Renal cortical epithelial cell (primary cell): ENCODE data around the gene KCMF1. TPM values are rescaled to one million over a fixed set of nuclear protein-coding genes. Genes with fewer than 3 reads are reported as not detected.
A peak's percentile ranks its signal among the peaks of the same experiment; 100 is the strongest.

Experiments
- DNase-seq: peaks from one replicate; pipeline ENCODE4 v3.0.0-alpha.2; 2011; ENCODE audit warnings: low read depth
- total RNA-seq: library from RNA; depleted of rRNA; stranded (reverse); fragments of >200 nt; gene quantifications from 2 replicates; pipeline ENCODE4 v1.2.3, GENCODE V29; 2014

KCMF1 gene
- total RNA-seq, 1 donor from 2014 or later, result 109 TPM

GRCh38 chr2:84980263-84980983, 9.5 kb downstream of the KCMF1 start:
- DNase-seq, result no peak

- DNase-seq, result no peak
Measured at GRCh38 chr2:84986018-84986417, 15.1 kb downstream of the KCMF1 start.

GRCh38 chr2:84989422-84989821, 18.5 kb downstream of the KCMF1 start:
- DNase-seq, result peak; percentile 54

- DNase-seq, result no peak
Measured at GRCh38 chr2:84989927-84990326, 19.0 kb downstream of the KCMF1 start.

GRCh38 chr2:84991404-84992160, 20.6 kb downstream of the KCMF1 start:
- peak; percentile 46 for DNase-seq

GRCh38 chr2:84995826-84996225, 24.9 kb downstream of the KCMF1 start:
- DNase-seq, result no peak

GRCh38 chr2:84996909-84997308, 25.9 kb downstream of the KCMF1 start:
- DNase-seq, result no peak

- no peak for DNase-seq
Measured at GRCh38 chr2:84999553-84999955, 28.6 kb downstream of the KCMF1 start.

GRCh38 chr2:85001595-85001994, 30.6 kb downstream of the KCMF1 start:
- DNase-seq, result no peak

GRCh38 chr2:85002534-85002933, 31.6 kb downstream of the KCMF1 start:
- DNase-seq, result no peak

GRCh38 chr2:85008252-85008651, 37.3 kb downstream of the KCMF1 start:
- no peak for DNase-seq

- no peak for DNase-seq
Measured at GRCh38 chr2:85009019-85009618, 38.2 kb downstream of the KCMF1 start.

GRCh38 chr2:85010404-85010803, 39.4 kb downstream of the KCMF1 start:
- DNase-seq, result no peak

- DNase-seq, result no peak
Measured at GRCh38 chr2:85011098-85011497, 40.1 kb downstream of the KCMF1 start.

- DNase-seq, result no peak
Measured at GRCh38 chr2:85011747-85012146, 40.8 kb downstream of the KCMF1 start.

- DNase-seq, result no peak
Measured at GRCh38 chr2:85012431-85012830, 41.5 kb downstream of the KCMF1 start.

GRCh38 chr2:85012855-85013254, 41.9 kb downstream of the KCMF1 start:
- no peak for DNase-seq

GRCh38 chr2:85015653-85016360, 44.8 kb downstream of the KCMF1 start:
- DNase-seq, result no peak

GRCh38 chr2:85016446-85016845, 45.5 kb downstream of the KCMF1 start:
- DNase-seq, result no peak

GRCh38 chr2:85017411-85018048, 46.6 kb downstream of the KCMF1 start:
- peak; percentile 26 for DNase-seq

GRCh38 chr2:85018049-85018447, 47.1 kb downstream of the KCMF1 start:
- no peak for DNase-seq

GRCh38 chr2:85019121-85019520, 48.2 kb downstream of the KCMF1 start:
- DNase-seq, result peak; percentile 74
